DMS 273 (cell line): ENCODE measurements around the gene ESR2.
"Not testable (repeated sequence)": the region's sequence is repeated elsewhere in the genome, so short reads cannot be mapped to it uniquely, and the experiment has no call there.

Experiments used
- DNase-seq: peaks from one replicate; lab custom pipeline; 2025; ENCODE audit not compliant: unreplicated experiment; lab: John Stamatoyannopoulos, UW

The ESR2 gene

DNA sequence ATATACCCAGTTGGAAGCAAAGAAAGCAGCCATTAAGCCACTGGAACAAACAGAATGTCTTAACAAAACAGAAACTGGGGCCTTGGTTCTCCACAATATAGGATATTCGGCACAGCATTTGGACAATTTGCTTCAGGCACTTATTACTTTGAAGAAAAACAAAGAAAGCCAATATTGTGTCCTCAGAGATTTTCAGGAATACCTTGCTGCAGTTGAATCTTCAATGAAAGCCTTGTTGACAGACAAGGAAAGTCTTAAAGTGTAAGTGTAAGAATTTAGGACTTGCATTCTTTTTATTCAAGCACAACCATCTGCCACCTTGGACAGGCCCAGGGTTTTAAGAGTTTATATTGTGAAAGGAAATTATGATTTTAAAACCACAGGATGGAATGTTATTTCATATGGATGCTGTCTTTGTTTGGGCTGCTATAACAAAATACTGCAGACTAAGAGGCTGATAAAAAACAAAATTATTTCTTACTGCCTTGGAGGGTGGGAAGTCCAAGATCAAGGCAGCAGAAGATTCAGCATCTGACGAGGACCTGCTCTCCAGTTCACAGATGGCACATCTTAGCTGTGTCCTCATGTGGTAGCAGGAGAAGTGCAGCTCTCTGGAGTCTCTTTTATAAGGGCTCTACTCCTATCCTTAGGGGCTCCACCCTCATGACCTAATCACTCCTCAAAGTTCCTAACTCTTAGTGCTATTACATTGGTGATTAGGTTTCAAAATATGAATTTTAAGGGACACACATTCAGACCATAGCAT is 244.4 kb downstream of the ESR2 start:
- DNase-seq, result no peak

DNA sequence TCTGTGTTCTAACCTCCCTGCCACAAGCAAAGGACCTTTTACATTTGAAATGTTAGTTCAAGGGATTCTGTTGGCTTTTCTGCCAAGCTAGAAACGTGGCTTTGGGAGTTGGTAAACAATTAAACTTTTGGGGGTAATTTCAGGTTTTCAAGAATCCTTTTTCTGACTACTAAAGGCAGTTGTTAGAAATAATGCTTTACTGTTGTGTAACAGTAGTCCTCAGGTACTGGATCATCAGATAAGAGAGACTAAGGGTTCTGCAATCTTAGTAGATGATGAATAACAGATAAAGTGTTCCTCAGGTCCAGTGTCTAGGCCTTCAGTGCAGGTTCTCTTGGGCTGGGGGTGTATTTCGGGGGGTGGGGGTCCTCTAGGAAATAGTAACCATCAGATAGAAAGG is 249.1 kb downstream of the ESR2 start:
- no peak for DNase-seq

DNA sequence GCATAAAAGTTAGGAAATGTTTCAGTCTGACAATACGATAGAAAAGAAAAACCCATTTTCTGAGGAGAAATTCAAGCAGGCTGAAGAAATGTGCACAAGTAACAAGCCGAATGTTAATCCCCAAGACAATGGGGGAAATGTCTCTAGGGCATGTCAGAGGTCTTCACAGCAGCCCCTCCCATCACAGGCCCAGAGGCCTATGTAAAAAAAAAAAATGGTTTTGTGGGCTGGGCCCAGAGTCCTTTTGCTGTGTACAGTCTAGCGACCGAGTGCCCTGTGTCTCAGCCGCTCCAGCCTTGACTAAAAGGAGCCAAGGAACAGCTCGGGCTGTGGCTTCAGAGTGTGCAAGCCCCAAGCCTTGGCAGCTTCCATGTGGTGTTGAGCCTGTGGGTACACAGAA is 250.9 kb downstream of the ESR2 start:
- not testable (repeated sequence) for DNase-seq

DNA sequence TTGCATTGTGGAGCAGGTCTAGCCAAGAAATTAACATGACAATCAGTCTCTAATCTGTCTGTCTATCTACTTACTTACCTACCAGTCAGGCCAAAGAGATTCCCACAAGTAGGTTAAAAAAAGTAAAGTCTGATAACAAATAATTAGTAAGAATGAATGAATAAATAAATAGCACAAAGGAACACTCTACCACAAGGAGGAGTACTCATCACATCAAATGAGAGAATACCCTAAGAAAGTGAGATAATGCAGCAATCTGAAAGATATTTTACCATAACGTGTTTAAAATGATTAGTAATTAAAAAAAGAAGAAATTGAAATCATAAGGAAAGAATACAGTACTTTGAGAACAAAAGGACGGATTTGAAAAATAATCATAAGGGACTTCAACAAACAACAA is 254.1 kb downstream of the ESR2 start:
- no peak for DNase-seq

DNA sequence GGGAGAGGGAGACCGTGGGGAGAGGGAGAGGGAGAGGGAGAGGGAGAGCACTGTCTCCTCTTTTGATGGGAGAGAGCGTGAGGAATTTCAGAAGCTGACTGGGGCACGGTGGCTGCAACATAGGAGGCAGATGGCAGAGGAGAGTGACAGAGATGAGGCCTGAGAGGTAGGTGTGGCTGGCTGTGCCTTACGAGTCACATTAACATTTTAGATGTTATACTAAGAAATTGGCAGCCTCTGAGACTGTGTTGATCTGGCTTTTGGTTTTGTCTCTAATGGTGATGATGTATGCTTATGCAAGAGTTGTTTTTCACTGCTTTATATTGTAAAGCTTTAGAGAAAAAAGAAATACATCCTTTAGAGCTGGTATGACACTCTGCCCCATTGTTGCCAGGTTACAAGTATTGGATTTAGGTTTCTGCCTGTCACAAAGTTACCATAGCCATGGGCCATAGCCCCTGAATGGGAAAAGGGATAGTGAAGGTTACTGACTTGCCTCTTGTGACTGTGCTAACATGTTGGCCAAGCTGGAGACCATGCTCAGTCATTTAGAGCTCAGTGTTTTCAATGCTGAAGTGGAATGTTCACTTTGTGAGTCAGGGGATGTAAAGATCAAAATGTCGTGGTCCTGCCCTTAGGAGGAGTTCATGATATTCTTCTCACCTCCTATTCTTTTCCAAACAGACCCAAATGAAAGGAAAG is 255.2 kb downstream of the ESR2 start:
- DNase-seq, result no peak

DNA sequence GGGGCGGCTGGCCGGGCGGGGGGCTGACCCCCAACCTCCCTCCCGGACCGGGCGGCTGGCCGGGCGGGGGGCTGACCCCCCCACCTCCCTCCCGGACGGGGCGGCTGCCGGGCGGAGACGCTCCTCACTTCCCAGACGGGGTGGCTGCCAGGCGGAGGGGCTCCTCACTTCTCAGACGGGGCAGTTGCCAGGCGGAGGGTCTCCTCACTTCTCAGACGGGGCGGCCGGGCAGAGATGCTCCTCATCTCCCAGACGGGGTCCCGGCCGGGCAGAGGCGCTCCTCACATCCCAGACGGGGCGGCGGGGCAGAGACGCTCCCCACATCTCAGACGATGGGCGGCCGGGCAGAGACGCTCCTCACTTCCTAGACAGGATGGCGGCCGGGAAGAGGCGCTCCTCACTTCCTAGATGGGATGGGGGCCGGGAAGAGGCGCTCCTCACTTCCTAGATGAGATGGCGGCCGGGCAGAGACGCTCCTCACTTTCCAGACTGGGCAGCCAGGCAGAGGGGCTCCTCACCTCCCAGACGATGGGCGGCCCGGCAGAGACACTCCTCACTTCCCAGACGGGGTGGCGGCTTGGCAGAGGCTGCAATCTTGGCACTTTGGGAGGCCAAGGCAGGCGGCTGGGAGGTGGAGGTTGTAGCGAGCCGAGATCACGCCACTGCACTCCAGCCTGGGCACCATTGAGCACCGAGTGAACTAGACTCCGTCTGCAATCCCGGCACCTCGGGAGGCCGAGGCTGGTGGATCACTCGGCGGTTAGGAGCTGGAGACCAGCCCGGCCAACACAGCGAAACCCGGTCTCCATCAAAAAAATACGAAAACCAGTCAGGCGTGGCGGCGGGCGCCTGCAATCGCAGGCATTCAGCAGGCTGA is 256.1 kb downstream of the ESR2 start:
- DNase-seq, result not testable (repeated sequence)

DNA sequence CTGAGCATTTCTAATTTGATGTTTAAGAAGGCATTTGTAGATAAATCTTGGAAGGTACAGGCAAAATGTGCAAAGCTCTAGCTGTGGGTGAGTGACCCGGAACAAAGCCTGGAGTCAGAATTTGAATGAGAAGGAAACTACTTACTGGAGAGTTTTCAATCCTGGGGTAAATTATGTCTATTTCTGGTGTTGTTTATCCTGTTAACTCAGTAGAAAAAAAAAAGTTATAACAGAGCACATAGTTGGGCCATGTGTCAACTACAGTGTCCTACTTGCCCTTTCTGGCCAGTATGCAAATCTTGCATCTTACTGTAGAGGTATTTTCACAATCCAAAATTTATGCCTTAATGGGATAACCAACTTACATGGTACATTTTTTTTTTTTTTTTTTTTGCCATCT is 259.0 kb downstream of the ESR2 start:
- DNase-seq, result no peak
